OCI-LY7 (cell line): ENCODE data around the gene ANTKMT. TPM values are rescaled to one million over a fixed set of nuclear protein-coding genes. Genes with fewer than 3 reads are reported as not detected.

Experiments
- BruUV-seq: library from RNA; stranded (reverse); fragments of 400-500 nt; replicated peaks from 2 replicates; lab custom pipeline; 2021; lab: Mats Ljungman, UMichigan
- CTCF ChIA-PET: fragments of 300-600 bp; sonication (Branson Sonifier 250); formaldehyde crosslinking; loops from one replicate; lab custom pipeline; 2022; ENCODE audit warnings: antibody characterized with exemption; ENCODE audit not compliant: unreplicated experiment; lab: Charles Lee
- POLR2A ChIA-PET: fragments of 300-600 bp; sonication (Branson Sonifier 250); formaldehyde crosslinking; loops from one replicate; lab custom pipeline; 2022; ENCODE audit warnings: antibody characterized with exemption; lab: Charles Lee
- DNase-seq: peaks from one replicate; pipeline ENCODE4 v3.0.0-alpha.2; 2015; ENCODE audit warnings: low spot score
- H2AFZ ChIP-seq: fragments of 200-600 bp; sonication (generic), shearing (Covaris generic); 2 replicates; pipeline ENCODE4 v1.6.1; 2014; ENCODE audit warnings: mild to moderate bottlenecking, antibody characterized with exemption, low read length, moderate library complexity
- H3K27ac ChIP-seq: fragments of 200-600 bp; sonication (generic); 2 replicates; pipeline ENCODE4 v1.5.1; 2014; ENCODE audit warnings: mixed run types, low read depth, mild to moderate bottlenecking, moderate library complexity, low read length, inconsistent platforms; ENCODE audit not compliant: poor library complexity, severe bottlenecking
- H3K36me3 ChIP-seq: fragments of 200-600 bp; sonication (generic); 2 replicates; pipeline ENCODE4 v1.6.1; 2014; ENCODE audit warnings: mild to moderate bottlenecking, antibody characterized with exemption, low read length, moderate library complexity, mixed read lengths; ENCODE audit not compliant: insufficient read depth
- H3K4me1 ChIP-seq: fragments of 200-600 bp; sonication (generic); 2 replicates; pipeline ENCODE4 v1.5.1; 2014; ENCODE audit warnings: mild to moderate bottlenecking, low read length; ENCODE audit not compliant: insufficient read depth, poor library complexity, severe bottlenecking
- H3K4me2 ChIP-seq: fragments of 200-600 bp; sonication (generic); 2 replicates; pipeline ENCODE4 v1.6.1; 2014; ENCODE audit warnings: mild to moderate bottlenecking, low read length
- H3K4me3 ChIP-seq: fragments of 200-600 bp; sonication (generic); 2 replicates; pipeline ENCODE4 v1.5.1; 2014; ENCODE audit warnings: mild to moderate bottlenecking, low read depth, low read length; ENCODE audit not compliant: poor library complexity, severe bottlenecking
- H3K79me2 ChIP-seq: fragments of 200-600 bp; sonication (generic); 2 replicates; pipeline ENCODE4 v1.6.1; 2016; ENCODE audit warnings: low read depth, mild to moderate bottlenecking, low read length, moderate library complexity, mixed read lengths; ENCODE audit not compliant: insufficient read depth
- H3K9me2 ChIP-seq: fragments of 200-600 bp; sonication (generic); 2 replicates; pipeline ENCODE4 v1.6.1; 2016; ENCODE audit warnings: mild to moderate bottlenecking, low read length, mixed read lengths; ENCODE audit not compliant: insufficient read depth
- H3K9me3 ChIP-seq: fragments of 200-600 bp; sonication (generic); 2 replicates; pipeline ENCODE4 v1.6.1; 2014; ENCODE audit warnings: mild to moderate bottlenecking, mixed run types, low read length, mixed read lengths
- H4K20me1 ChIP-seq: fragments of 200-600 bp; sonication (generic); 2 replicates; pipeline ENCODE4 v1.6.1; 2014; ENCODE audit warnings: mild to moderate bottlenecking, antibody characterized with exemption, low read length, moderate library complexity, mixed read lengths; ENCODE audit not compliant: insufficient read depth
- EZH2phosphoT487 ChIP-seq: fragments of 200-600 bp; sonication (generic); IDR thresholded peaks from 2 replicates; pipeline ENCODE4 v1.6.1; 2018; ENCODE audit warnings: low read depth, borderline replicate concordance, mild to moderate bottlenecking, mixed run types, antibody characterized with exemption, low read length, moderate library complexity, mixed read lengths
- intact Hi-C: fragments of 100-400 bp; cut with micrococcal nuclease; formaldehyde crosslinking; loops from one replicate; pipeline ENCODE4 v1.10.0; 2022; ENCODE audit not compliant: unreplicated experiment
- total RNA-seq, 2 experiments: library from RNA; depleted of rRNA in 1 of 2; stranded (reverse); fragments of >200 nt in 1 of 2; shearing (Covaris generic) in 1 of 2; gene quantifications; 2 replicates each; pipeline ENCODE4 v1.2.3, GENCODE V29; 2014 to 2022
- TF ChIP-seq, protein P1 (sequence below): fragments of 200-600 bp; sonication (generic); conservative IDR thresholded peaks from 2 replicates; pipeline ENCODE4 v1.5.1; 2014; ENCODE audit warnings: mild to moderate bottlenecking, antibody characterized with exemption, low read length, moderate library complexity, mixed read lengths

Gene ANTKMT
- total RNA-seq, 2 experiments from 2014 or later, result 46.5 to 51.3 TPM

DNA sequence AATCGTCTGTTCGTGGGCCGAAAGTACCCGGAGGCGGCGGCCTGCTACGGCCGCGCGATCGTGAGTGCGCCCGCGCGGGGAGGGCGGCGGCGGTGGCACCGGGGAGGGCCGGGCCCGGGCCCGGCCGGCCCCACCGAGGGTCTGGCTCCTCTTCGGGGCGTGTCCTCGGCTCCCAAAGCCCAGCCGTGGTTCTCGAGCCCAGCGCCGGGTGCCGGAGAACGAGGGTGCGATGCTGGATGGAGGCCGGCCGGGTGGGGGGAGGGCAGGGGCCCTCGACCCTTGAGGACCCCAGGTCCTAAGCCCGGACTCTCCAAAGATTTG lies 40.4 kb upstream of the ANTKMT start:
- ChIA-PET POLR2A (no interaction called here), CTCF (interaction anchor here (1.0 kb wide), 1 partner anchor 9 kb away, joined by 4 read pairs; the partner anchor contains the start of gene WDR24)
- Histone ChIP-seq H3K27ac (peak overlapping the region; percentile 63), H3K4me3 (peak overlapping the region; percentile 82), H4K20me1 (peaks cover 5% of the 10 kb centered on the region; the same call in 1 of the 2 replicates), H3K9me3 (no peaks in the 10 kb centered on the region), H3K4me1 (peaks cover 40% of the 10 kb centered on the region), H2AFZ (no peak overlapping the region), H3K9me2 (no peaks in the 10 kb centered on the region), H3K79me2 (peaks cover 25% of the 10 kb centered on the region; the same call in 1 of the 2 replicates), H3K4me2 (peak overlapping the region; percentile 88), H3K36me3 (peaks cover 29% of the 10 kb centered on the region)
- intact Hi-C loops, result loop anchor here (5.0 kb wide), 1 partner anchor 42 kb away; the partner anchor contains the start of gene ANTKMT
- TF ChIP-seq EZH2phosphoT487, result no peak
- no TSS peak for BruUV-seq
- no peak for DNase-seq

DNA sequence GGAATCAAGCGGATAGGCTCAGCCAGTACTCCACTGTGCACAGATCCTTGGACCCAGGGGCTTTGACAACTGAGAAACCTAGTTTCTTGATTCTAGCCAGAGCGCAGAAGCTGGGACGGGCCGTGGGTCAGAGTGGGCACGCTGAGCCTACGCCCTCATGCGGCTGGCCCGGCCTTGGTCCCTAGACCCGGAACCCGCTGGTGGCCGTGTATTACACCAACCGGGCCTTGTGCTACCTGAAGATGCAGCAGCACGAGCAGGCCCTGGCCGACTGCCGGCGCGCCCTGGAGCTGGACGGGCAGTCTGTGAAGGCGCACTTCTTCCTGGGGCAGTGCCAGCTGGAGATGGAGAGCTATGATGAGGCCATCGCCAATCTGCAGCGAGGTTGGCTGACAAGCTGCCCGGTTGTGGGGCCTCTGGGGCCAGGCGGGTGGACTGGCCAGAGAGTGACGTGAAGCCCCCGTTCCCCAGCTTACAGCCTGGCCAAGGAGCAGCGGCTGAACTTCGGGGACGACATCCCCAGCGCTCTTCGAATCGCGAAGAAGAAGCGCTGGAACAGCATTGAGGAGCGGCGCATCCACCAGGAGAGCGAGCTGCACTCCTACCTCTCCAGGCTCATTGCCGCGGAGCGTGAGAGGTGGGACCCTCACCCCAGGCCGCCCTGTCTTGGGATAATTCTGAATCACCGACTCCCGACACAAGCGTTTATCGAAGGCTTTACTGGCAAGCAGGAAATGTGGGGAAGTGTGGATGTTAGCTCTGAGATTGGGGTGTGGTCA lies 39.8 kb upstream of the ANTKMT start:
- Histone ChIP-seq H3K9me3 (no peaks in the 10 kb centered on the region), H3K4me3 (peak overlapping the region; percentile 82), H3K9me2 (no peaks in the 10 kb centered on the region), H4K20me1 (peaks cover 5% of the 10 kb centered on the region; the same call in 1 of the 2 replicates), H2AFZ (no peak overlapping the region), H3K79me2 (peaks cover 25% of the 10 kb centered on the region; the same call in 1 of the 2 replicates), H3K36me3 (peaks cover 35% of the 10 kb centered on the region), H3K4me2 (peak overlapping the region; percentile 88), H3K4me1 (peaks cover 40% of the 10 kb centered on the region), H3K27ac (peak overlapping the region; percentile 63)
- POLR2A ChIA-PET, result no interaction called here
- CTCF ChIA-PET, result interaction anchor here (0.6 to 1.0 kb wide), 2 partner anchors 9 to 92 kb away, joined by 3 to 4 read pairs; partner anchors contain the start of gene WDR24
- TF ChIP-seq, protein P1, sequence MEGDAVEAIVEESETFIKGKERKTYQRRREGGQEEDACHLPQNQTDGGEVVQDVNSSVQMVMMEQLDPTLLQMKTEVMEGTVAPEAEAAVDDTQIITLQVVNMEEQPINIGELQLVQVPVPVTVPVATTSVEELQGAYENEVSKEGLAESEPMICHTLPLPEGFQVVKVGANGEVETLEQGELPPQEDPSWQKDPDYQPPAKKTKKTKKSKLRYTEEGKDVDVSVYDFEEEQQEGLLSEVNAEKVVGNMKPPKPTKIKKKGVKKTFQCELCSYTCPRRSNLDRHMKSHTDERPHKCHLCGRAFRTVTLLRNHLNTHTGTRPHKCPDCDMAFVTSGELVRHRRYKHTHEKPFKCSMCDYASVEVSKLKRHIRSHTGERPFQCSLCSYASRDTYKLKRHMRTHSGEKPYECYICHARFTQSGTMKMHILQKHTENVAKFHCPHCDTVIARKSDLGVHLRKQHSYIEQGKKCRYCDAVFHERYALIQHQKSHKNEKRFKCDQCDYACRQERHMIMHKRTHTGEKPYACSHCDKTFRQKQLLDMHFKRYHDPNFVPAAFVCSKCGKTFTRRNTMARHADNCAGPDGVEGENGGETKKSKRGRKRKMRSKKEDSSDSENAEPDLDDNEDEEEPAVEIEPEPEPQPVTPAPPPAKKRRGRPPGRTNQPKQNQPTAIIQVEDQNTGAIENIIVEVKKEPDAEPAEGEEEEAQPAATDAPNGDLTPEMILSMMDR, result peak; percentile 47; the same call in 1 of the 2 replicates
- no peak for TF ChIP-seq EZH2phosphoT487
- peak; percentile 58 for DNase-seq
- no TSS peak for BruUV-seq
- intact Hi-C loops, result loop anchor here (5.0 kb wide), 1 partner anchor 41 kb away; the partner anchor contains the start of gene ANTKMT

DNA sequence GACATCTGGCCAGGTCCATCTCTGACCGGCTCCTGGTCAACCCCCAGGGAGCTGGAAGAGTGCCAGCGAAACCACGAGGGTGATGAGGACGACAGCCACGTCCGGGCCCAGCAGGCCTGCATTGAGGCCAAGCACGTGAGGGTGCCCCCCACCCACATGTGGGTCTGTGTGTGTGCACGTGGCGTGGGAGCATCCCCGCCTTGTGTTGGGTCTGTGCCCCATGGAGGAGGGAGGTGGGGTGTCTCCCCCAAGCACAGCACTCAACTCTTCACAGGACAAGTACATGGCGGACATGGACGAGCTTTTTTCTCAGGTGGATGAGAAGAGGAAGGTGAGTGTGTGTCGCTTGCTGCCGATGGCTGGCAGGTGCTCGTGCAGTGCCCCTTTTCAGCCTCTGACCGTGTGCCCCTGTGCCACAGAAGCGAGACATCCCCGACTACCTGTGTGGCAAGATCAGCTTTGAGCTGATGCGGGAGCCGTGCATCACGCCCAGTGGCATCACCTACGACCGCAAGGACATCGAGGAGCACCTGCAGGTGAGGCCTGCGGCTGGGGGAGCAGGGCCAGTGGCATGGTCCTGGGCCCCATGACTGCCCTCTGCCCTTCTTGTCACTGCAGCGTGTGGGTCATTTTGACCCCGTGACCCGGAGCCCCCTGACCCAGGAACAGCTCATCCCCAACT lies 39.1 kb upstream of the ANTKMT start:
- POLR2A ChIA-PET, result no interaction called here
- TSS peak; percentile 95 for BruUV-seq
- H4K20me1 ChIP-seq, result peaks cover 5% of the 10 kb centered on the region; the same call in 1 of the 2 replicates
- H3K27ac ChIP-seq, result no peak overlapping the region
- peaks cover 42% of the 10 kb centered on the region for H3K36me3 ChIP-seq
- H2AFZ ChIP-seq, result no peak overlapping the region
- intact Hi-C loops, result loop anchor here (5.0 kb wide), 1 partner anchor 40 kb away; the partner anchor contains the start of gene ANTKMT
- TF ChIP-seq, protein P1, result no peak
- no peak for TF ChIP-seq EZH2phosphoT487
- H3K9me3 ChIP-seq, result no peaks in the 10 kb centered on the region
- peak overlapping the region; percentile 82 for H3K4me3 ChIP-seq
- CTCF ChIA-PET, result interaction anchor here (0.6 kb wide), 1 partner anchor 93 kb away, joined by 3 read pairs; no protein-coding TSS in a partner anchor
- no peak for DNase-seq
- peak overlapping the region; percentile 88 for H3K4me2 ChIP-seq
- H3K79me2 ChIP-seq, result peaks cover 25% of the 10 kb centered on the region; the same call in 1 of the 2 replicates
- no peaks in the 10 kb centered on the region for H3K9me2 ChIP-seq
- peaks cover 40% of the 10 kb centered on the region for H3K4me1 ChIP-seq
